Upper lobe of left lung (tissue), 6 donors: ENCODE results near the gene SARS1. TPM values are rescaled to one million over a fixed set of nuclear protein-coding genes. Genes with fewer than 3 reads are reported as not detected.

Experiments used
- ATAC-seq, 2 donors: fragments of 200-7000 bp; cut with Tn5 transposase; one replicate each; pipeline ENCODE4 v1.9.1; 2022; ENCODE audit warnings: mild to moderate bottlenecking in 2 of 2, moderate library complexity in 2 of 2; ENCODE audit not compliant: low FRiP score in 2 of 2
- DNase-seq, 2 donors: peaks; one replicate each; pipeline ENCODE4 v3.0.0-alpha.2; 2019 to 2020
- H3K27ac ChIP-seq, 4 donors: fragments of 200-600 bp; sonication (generic); one replicate each; pipeline ENCODE4 v1.5.1; 2016 to 2019
- H3K27me3 ChIP-seq, 4 donors: fragments of 200-600 bp; sonication (generic); one replicate each; pipeline ENCODE4 v1.5.1; 2017 to 2019
- H3K36me3 ChIP-seq, 4 donors: fragments of 200-600 bp; sonication (generic); one replicate each; pipeline ENCODE4 v1.5.1; 2016 to 2019
- H3K4me1 ChIP-seq, 4 donors: fragments of 200-600 bp; sonication (generic); one replicate each; pipeline ENCODE4 v1.5.1; 2018 to 2019
- H3K4me3 ChIP-seq, 4 donors: fragments of 200-600 bp; sonication (generic); one replicate each; pipeline ENCODE4 v1.5.1; 2017 to 2019; ENCODE audit warnings: mild to moderate bottlenecking in 2 of 4, moderate library complexity in 1 of 4
- H3K9me3 ChIP-seq, 4 donors: fragments of 200-600 bp; sonication (generic); one replicate each; pipeline ENCODE4 v1.5.1; 2018 to 2019
- EP300 ChIP-seq, 4 donors: sonication (generic); formaldehyde crosslinking; IDR thresholded peaks; one replicate each; pipeline ENCODE4 v1.5.1; 2017; ENCODE audit warnings: antibody characterized with exemption in 4 of 4, control low read depth in 2 of 4
- POLR2A ChIP-seq, 4 donors: fragments of 450-650 bp; IDR thresholded peaks; one replicate each; pipeline ENCODE4 v1.5.1; 2016 to 2017; ENCODE audit warnings: antibody characterized with exemption in 4 of 4, mild to moderate bottlenecking in 2 of 4
- POLR2AphosphoS5 ChIP-seq, 2 donors: sonication (generic); formaldehyde crosslinking; IDR thresholded peaks; one replicate each; pipeline ENCODE4 v1.5.1; 2017; ENCODE audit warnings: antibody characterized with exemption in 2 of 2
- WGBS, 2 donors: methylation state at CpG; one replicate each; pipeline ENCODE4 v1.1.5; 2017 to 2018; 5-methylcytosine and 5-hydroxymethylcytosine counted together
- total RNA-seq, 6 donors: library from RNA; depleted of rRNA in 4 of 6; stranded (reverse); fragments of >200 nt in 4 of 6; gene quantifications; one replicate each; pipeline versions ENCODE4 v1.1.0 to v1.2.1, GENCODE V29; 2016 to 2021
- TF ChIP-seq, protein P1 (sequence below), 6 experiments: fragments of 450-650 bp in 4 of 6; fragments of 200-600 bp in 2 of 6; sonication (generic) in 2 of 6; IDR thresholded peaks; one replicate each; pipeline ENCODE4 v1.5.1; 2016 to 2019; ENCODE audit warnings: antibody characterized with exemption in 6 of 6
- donor health status: DM: no; HTN: no; CAD: no; lungs with moderate emphysema.
- donor health status: DM: no; HTN: yes; CAD: no; lungs with severe emphysema.

The SARS1 gene
- total RNA-seq, 6 donors from 2014 or later: 126 to 212 (median 160) TPM

GRCh38 chr1:109197158-109198042 is 16.3 kb upstream of the SARS1 start:
- Histone ChIP-seq H3K4me1 (peaks cover 5 to 30% (median 17%) of the 10 kb centered on the region in 4 donors), H3K27me3 (no peaks in the 10 kb centered on the region), H3K27ac (peak overlapping the region; percentile 6 to 58 (median 40)), H3K4me3 (no peak overlapping the region), H3K9me3 (no peaks in the 10 kb centered on the region), H3K36me3 (no peaks in the 10 kb centered on the region)
- peak in 1 of 2 donors; percentile 51 for DNase-seq
- TF ChIP-seq EP300 (IDR thresholded peaks at IDR 0.05) (no peak), POLR2AphosphoS5 (IDR thresholded peaks at IDR 0.05) (peak; percentile 63 to 69)
- ATAC-seq: peak; percentile 40 to 78
- 48 to 54% methylated on average over 10 of the region's 10 CpGs for WGBS, 2 donors

DNA sequence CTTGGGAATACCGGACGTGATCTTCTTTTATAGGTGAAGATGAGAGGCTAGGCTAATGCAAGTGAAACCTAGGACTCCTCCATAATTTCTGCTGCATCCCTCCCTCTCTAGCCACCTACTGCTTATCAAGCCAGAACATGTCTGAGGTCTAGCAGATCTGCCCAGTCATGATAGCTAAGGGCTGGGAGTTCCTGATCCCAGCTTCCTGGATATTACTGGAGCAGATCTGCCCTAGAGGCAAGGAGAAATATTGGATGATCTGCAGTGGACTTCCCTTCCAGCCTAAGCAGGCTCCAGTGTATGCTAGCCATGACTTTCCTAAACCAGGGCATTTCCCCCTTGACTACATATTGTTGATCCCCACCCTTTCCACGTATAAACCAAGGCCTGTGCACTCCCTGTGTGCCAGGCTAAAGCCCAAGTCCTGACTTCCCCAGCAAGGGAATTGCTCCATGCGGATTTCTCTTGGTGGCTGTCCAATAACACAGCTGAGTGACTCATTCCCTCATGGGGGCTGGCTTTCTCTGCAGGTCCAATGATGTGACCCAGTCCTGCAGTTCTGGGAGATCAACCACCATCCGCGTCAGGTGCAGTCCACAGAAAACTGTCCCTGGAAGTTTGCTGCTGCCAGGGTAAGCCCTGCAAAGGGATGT is 15.5 kb upstream of the SARS1 start:
- H3K9me3 ChIP-seq: no peaks in the 10 kb centered on the region
- WGBS, 2 donors: 67 to 68% methylated on average over 5 to 6 of the region's 6 CpGs
- TF ChIP-seq POLR2A (IDR thresholded peaks at IDR 0.05) (no peak), EP300 (IDR thresholded peaks at IDR 0.05) (no peak), POLR2AphosphoS5 (IDR thresholded peaks at IDR 0.05) (peak in 1 of 2 donors; percentile 21)
- DNase-seq: no peak
- peaks cover 5 to 24% (median 12%) of the 10 kb centered on the region in 4 donors for H3K4me1 ChIP-seq
- H3K36me3 ChIP-seq: no peaks in the 10 kb centered on the region
- no peaks in the 10 kb centered on the region for H3K27me3 ChIP-seq
- peak overlapping the region in 3 of 4 donors; percentile 6 to 58 (median 35) for H3K27ac ChIP-seq
- H3K4me3 ChIP-seq: no peak overlapping the region
- peak; percentile 21 to 26 for ATAC-seq

DNA sequence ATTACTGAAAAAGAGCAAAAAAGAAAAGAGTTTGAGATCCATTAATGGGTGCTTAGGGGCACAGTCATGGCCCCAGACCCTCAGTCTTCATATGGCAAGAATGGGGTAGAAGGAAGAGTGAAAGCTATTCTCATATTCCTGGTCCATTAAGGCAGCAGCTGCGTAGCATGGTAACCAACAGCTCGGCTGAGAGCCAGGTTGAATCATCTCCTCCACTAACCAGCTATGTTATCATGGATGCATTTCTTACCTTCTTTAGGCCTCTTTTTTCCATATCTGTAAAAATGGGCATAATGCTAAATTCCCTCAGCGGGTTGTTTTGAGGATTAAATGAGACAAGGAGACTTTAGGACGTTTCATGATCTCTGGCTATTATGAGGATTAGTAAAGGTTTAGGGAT is 15.0 kb upstream of the SARS1 start:
- DNase-seq (peak in 1 of 2 donors; percentile 4), ATAC-seq (no peak)
- H3K36me3 ChIP-seq: no peaks in the 10 kb centered on the region
- TF ChIP-seq POLR2A (IDR thresholded peaks at IDR 0.05) (no peak), EP300 (IDR thresholded peaks at IDR 0.05) (no peak)
- H3K4me1 ChIP-seq: peaks cover 5 to 20% (median 7%) of the 10 kb centered on the region in 4 donors
- no peaks in the 10 kb centered on the region for H3K9me3 ChIP-seq
- H3K27me3 ChIP-seq: no peaks in the 10 kb centered on the region
- H3K27ac ChIP-seq: no peak overlapping the region
- 95 to 97% methylated on average over 4 of the region's 4 CpGs for WGBS, 2 donors
- H3K4me3 ChIP-seq: no peak overlapping the region

DNA sequence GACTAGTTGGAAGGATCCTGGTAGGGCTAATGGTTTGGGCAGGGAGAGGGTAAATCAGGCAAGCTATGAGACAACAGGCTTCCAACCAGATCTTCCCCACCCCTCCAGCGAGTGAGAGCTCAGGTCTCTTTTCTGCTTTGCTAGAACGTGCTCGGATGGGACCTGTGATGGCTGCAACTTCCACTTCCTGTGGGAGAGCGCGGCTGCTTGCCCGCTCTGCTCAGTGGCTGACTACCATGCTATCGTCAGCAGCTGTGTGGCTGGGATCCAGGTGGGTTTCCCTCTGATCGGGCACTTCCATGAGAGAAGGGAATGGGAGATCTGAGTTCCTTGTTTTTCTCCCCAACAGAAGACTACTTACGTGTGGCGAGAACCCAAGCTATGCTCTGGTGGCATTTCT is 14.0 kb upstream of the SARS1 start:
- ATAC-seq (no peak), DNase-seq (peak in 1 of 2 donors; percentile 21)
- Histone ChIP-seq H3K4me3 (no peak overlapping the region), H3K27me3 (no peaks in the 10 kb centered on the region), H3K9me3 (no peaks in the 10 kb centered on the region), H3K4me1 (peaks cover 0 to 11% (median 6%) of the 10 kb centered on the region in 4 donors), H3K36me3 (no peaks in the 10 kb centered on the region), H3K27ac (no peak overlapping the region)
- 64 to 68% methylated on average over 10 of the region's 10 CpGs for WGBS, 2 donors
- no peak for TF ChIP-seq POLR2A (IDR thresholded peaks at IDR 0.05)
- no peak for TF ChIP-seq EP300 (IDR thresholded peaks at IDR 0.05)
- no peak for TF ChIP-seq POLR2AphosphoS5 (IDR thresholded peaks at IDR 0.05)
- TF ChIP-seq, protein P1, sequence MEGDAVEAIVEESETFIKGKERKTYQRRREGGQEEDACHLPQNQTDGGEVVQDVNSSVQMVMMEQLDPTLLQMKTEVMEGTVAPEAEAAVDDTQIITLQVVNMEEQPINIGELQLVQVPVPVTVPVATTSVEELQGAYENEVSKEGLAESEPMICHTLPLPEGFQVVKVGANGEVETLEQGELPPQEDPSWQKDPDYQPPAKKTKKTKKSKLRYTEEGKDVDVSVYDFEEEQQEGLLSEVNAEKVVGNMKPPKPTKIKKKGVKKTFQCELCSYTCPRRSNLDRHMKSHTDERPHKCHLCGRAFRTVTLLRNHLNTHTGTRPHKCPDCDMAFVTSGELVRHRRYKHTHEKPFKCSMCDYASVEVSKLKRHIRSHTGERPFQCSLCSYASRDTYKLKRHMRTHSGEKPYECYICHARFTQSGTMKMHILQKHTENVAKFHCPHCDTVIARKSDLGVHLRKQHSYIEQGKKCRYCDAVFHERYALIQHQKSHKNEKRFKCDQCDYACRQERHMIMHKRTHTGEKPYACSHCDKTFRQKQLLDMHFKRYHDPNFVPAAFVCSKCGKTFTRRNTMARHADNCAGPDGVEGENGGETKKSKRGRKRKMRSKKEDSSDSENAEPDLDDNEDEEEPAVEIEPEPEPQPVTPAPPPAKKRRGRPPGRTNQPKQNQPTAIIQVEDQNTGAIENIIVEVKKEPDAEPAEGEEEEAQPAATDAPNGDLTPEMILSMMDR (IDR thresholded peaks at IDR 0.05): no peak

DNA sequence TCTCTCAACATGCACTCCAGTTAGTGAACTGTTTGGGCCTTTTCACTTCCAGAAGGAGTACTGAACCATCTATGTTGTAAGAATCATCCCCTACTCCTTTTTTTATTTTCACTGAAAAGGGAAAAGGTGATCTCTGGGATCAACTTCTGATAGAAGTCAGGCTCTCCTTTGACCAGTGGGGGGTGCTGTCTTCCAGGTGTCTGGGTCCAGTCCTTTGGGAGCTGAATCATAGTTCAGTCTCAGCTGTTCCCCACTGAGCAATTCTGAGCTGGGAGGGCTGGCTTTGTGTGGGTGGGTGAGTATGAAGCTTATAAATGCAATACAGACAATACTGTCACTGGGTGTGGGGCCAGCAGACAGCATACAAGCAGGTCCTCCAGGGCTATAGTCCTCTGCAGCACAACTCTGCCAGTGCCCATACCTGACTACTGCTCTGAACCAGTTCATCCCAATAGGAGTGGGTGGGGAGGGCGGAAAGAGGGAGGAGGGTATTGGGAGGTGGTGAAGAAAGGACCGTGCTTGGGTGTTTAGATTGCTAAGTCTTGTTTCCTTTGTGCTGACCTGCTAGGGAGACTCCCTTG is 12.5 kb upstream of the SARS1 start:
- H3K27me3 ChIP-seq: no peaks in the 10 kb centered on the region
- no peak overlapping the region for H3K27ac ChIP-seq
- H3K9me3 ChIP-seq: no peaks in the 10 kb centered on the region
- no peaks in the 10 kb centered on the region for H3K36me3 ChIP-seq
- H3K4me1 ChIP-seq: peaks cover 0 to 11% (median 6%) of the 10 kb centered on the region in 4 donors
- WGBS, 2 donors: 64 to 69% methylated on average over 2 of the region's 2 CpGs
- ATAC-seq (peak in 1 of 2 donors; percentile 53), DNase-seq (peak in 1 of 2 donors; percentile 44)
- no peak for TF ChIP-seq POLR2AphosphoS5 (IDR thresholded peaks at IDR 0.05)
- TF ChIP-seq, protein P1 (IDR thresholded peaks at IDR 0.05): peak in 5 of 6 experiments; percentile 30 to 49 (median 33)
- H3K4me3 ChIP-seq: no peak overlapping the region

GRCh38 chr1:109204484-109204883 is 9.2 kb upstream of the SARS1 start:
- ATAC-seq (no peak), DNase-seq (no peak)
- Histone ChIP-seq H3K27me3 (no peaks in the 10 kb centered on the region), H3K4me3 (no peak overlapping the region), H3K4me1 (no peaks in the 10 kb centered on the region), H3K36me3 (no peaks in the 10 kb centered on the region), H3K9me3 (no peaks in the 10 kb centered on the region), H3K27ac (no peak overlapping the region)
- TF ChIP-seq POLR2AphosphoS5 (IDR thresholded peaks at IDR 0.05) (no peak), POLR2A (IDR thresholded peaks at IDR 0.05) (no peak), EP300 (IDR thresholded peaks at IDR 0.05) (no peak)
- TF ChIP-seq, protein P1 (IDR thresholded peaks at IDR 0.05): no peak
- WGBS, 2 donors: 66% methylated on average over 5 of the region's 5 CpGs
